Measurements from ENCODE around the gene MARK3. TPM values are rescaled to one million over a fixed set of nuclear protein-coding genes. Genes with fewer than 3 reads are reported as not detected.
A peak's percentile ranks its signal among the peaks of the same experiment; 100 is the strongest.

Gene MARK3
- total RNA-seq, 1 experiment from 2014 or later: 78.0 TPM

DNA sequence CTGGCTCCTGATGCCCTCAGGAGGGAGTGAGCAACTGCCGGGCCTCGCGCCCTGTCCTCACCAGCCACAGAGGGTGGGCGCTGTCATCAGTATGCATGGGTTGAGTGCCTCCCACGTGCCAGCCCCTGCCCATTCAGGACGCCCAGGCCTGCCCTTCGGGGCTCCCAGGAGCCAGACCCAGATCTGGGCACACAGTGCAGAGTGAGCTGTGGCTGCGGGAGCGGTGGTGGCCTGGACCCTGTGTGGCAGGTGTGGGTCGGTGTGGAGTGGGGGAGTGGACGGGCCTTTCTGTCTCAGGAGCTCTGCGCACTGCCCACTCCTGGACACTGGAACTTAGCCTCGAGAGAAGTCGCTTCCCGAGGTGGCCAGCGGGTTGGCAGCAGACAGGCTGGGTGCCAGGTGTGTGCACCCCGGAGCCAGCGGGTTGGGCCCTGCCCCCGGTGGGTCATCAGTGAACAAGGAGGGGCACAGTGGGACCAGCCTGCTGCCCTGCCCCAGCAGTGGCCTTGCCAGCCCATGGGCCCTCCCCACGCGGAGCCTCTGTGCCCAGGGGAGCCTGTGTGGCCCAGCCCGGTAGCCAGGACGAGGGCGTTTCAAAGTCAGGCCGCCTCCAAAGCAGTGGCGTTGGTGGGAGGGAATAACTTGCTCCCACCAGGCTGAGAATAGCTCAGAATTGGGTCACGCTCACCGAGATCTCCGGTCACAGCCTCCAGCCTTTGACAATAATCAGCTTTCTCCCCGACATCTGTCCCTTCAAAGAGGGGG lies 153.3 kb downstream of the MARK3 start:
- H3K4me1 Mint-ChIP-seq (ENCODE audit: low read depth, unreplicated experiment): no peaks in the 10 kb centered on the region
- Histone ChIP-seq H3K4me1 (peaks cover 6% of the 10 kb centered on the region), H3K36me3 (ENCODE audit: control insufficient read depth, insufficient read depth, low read length) (no peaks in the 10 kb centered on the region; the same call in 1 of the 2 replicates), H3K4me3 (ENCODE audit: low read depth, low read length) (no peak overlapping the region), H3K9me3 (no peaks in the 10 kb centered on the region), H3K27me3 (replicated peaks; ENCODE audit: control insufficient read depth, insufficient read depth, low read length) (no peaks in the 10 kb centered on the region)
- TF ChIP-seq, protein P1, sequence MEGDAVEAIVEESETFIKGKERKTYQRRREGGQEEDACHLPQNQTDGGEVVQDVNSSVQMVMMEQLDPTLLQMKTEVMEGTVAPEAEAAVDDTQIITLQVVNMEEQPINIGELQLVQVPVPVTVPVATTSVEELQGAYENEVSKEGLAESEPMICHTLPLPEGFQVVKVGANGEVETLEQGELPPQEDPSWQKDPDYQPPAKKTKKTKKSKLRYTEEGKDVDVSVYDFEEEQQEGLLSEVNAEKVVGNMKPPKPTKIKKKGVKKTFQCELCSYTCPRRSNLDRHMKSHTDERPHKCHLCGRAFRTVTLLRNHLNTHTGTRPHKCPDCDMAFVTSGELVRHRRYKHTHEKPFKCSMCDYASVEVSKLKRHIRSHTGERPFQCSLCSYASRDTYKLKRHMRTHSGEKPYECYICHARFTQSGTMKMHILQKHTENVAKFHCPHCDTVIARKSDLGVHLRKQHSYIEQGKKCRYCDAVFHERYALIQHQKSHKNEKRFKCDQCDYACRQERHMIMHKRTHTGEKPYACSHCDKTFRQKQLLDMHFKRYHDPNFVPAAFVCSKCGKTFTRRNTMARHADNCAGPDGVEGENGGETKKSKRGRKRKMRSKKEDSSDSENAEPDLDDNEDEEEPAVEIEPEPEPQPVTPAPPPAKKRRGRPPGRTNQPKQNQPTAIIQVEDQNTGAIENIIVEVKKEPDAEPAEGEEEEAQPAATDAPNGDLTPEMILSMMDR (IDR thresholded peaks at IDR 0.05; ENCODE audit: insufficient read depth in 1 of 2, low read depth in 1 of 2, low read length in 1 of 2, severe bottlenecking in 1 of 2, unreplicated experiment in 1 of 2): no peak
- H3K27me3 Mint-ChIP-seq (ENCODE audit: insufficient read depth, unreplicated experiment): no peaks in the 10 kb centered on the region
- POLR2A ChIA-PET: interaction anchor here (0.7 kb wide), 1 partner anchor 1475 kb away, joined by 4 read pairs; no protein-coding TSS in a partner anchor
- H3K9me3 Mint-ChIP-seq (ENCODE audit: unreplicated experiment): no peaks in the 10 kb centered on the region
- H3K36me3 Mint-ChIP-seq (ENCODE audit: insufficient read depth, unreplicated experiment): peaks cover 16% of the 10 kb centered on the region
- BruUV-seq (replicated peaks): no TSS peak
- H3K27ac Mint-ChIP-seq (ENCODE audit: unreplicated experiment): no peak overlapping the region
- CTCF ChIA-PET: interaction anchor here (0.8 to 1.4 kb wide), 2 partner anchors 10 to 20 kb away, joined by 3 read pairs; partner anchors contain the start of gene TRMT61A
- intact Hi-C loops (cut with micrococcal nuclease; ENCODE audit: unreplicated experiment): no loop called here
- H3K4me3 Mint-ChIP-seq (ENCODE audit: unreplicated experiment): no peak overlapping the region
- no peak for DNase-seq

DNA sequence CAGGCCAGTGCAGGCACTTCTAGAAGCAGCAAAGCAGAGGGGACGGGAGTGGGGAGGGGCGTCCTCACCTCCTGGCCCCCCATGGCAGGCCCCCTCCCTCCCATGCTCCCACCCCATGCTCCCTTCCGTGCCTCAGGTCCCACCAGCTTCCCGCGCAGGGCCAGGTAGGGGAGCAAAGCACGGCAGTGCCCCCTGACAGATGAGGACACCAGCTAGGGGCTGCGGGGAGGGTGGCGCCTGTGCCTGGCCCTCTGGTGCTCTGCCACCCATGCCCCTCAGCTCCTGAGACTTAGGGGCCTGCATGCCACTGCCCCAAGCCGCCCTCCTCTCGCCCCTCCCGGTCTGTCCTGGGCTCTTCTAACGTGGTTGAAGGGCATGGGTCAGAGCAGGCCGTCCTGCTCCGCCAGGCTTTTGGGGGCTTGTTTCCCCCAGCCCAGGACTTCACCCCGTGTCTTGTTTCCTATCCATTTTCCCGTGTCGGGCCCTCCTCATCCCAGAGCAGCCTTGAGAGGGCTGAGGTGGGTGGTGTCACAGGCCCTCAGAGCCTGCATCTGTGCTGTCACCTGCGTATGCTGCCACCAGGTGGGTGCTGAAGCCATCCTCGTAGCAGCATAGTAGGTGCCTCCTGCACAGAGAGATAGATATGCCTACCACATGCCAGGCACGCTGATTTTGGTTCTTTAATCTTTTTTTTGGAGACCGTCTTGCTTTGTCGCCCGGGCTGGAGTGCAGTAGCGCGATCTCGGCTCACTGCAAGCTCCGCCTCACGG lies 154.0 kb downstream of the MARK3 start:
- BruUV-seq (replicated peaks): no TSS peak
- Mint-ChIP-seq H3K36me3 (ENCODE audit: insufficient read depth, unreplicated experiment) (peaks cover 16% of the 10 kb centered on the region), H3K27me3 (ENCODE audit: insufficient read depth, unreplicated experiment) (no peaks in the 10 kb centered on the region), H3K9me3 (ENCODE audit: unreplicated experiment) (no peaks in the 10 kb centered on the region), H3K4me3 (ENCODE audit: unreplicated experiment) (no peak overlapping the region), H3K4me1 (ENCODE audit: low read depth, unreplicated experiment) (no peaks in the 10 kb centered on the region), H3K27ac (ENCODE audit: unreplicated experiment) (peak overlapping the region; percentile 42)
- intact Hi-C loops (cut with micrococcal nuclease; ENCODE audit: unreplicated experiment): no loop called here
- POLR2A ChIA-PET: interaction anchor here (0.7 kb wide), 1 partner anchor 1476 kb away, joined by 4 read pairs; no protein-coding TSS in a partner anchor
- TF ChIP-seq, protein P1 (IDR thresholded peaks at IDR 0.05; ENCODE audit: insufficient read depth in 1 of 2, low read depth in 1 of 2, low read length in 1 of 2, severe bottlenecking in 1 of 2, unreplicated experiment in 1 of 2): peak in 1 of 2 experiments; percentile 3
- no peak for DNase-seq
- no peaks in the 10 kb centered on the region for H3K9me3 ChIP-seq
- CTCF ChIA-PET: interaction anchor here (0.8 to 1.6 kb wide), 3 partner anchors 11 to 21 kb away, joined by 3 to 9 read pairs (median 3); partner anchors contain the start of gene TRMT61A
- no peak overlapping the region for H3K4me3 ChIP-seq (ENCODE audit: low read depth, low read length)
- H3K27me3 ChIP-seq (replicated peaks; ENCODE audit: control insufficient read depth, insufficient read depth, low read length): no peaks in the 10 kb centered on the region
- H3K4me1 ChIP-seq: peaks cover 6% of the 10 kb centered on the region
- H3K36me3 ChIP-seq (ENCODE audit: control insufficient read depth, insufficient read depth, low read length): no peaks in the 10 kb centered on the region; the same call in 1 of the 2 replicates

All from Caco-2 (cell line).